Suprapubic skin (tissue), 3 donors: ENCODE data around the gene POLR3H.

Experiments
- POLR2A ChIP-seq, 2 donors: fragments of 450-650 bp; IDR thresholded peaks; one replicate each; pipeline ENCODE4 v1.6.1; 2017; ENCODE audit warnings: antibody characterized with exemption in 2 of 2, mild to moderate bottlenecking in 2 of 2, moderate library complexity in 2 of 2
- TF ChIP-seq, protein P1 (sequence below), 2 donors: fragments of 200-600 bp in 1 of 2; fragments of 450-650 bp in 1 of 2; sonication (generic) in 1 of 2; IDR thresholded peaks; one replicate each; pipeline ENCODE4 v1.5.1; 2016 to 2019; ENCODE audit warnings: antibody characterized with exemption in 2 of 2, mild to moderate bottlenecking in 1 of 2, moderate library complexity in 1 of 2

GRCh38 chr22:41482319-41482935 lies 61.8 kb downstream of the POLR3H start:
- TF ChIP-seq POLR2A (IDR thresholded peaks at IDR 0.05): no peak
- TF ChIP-seq, protein P1, sequence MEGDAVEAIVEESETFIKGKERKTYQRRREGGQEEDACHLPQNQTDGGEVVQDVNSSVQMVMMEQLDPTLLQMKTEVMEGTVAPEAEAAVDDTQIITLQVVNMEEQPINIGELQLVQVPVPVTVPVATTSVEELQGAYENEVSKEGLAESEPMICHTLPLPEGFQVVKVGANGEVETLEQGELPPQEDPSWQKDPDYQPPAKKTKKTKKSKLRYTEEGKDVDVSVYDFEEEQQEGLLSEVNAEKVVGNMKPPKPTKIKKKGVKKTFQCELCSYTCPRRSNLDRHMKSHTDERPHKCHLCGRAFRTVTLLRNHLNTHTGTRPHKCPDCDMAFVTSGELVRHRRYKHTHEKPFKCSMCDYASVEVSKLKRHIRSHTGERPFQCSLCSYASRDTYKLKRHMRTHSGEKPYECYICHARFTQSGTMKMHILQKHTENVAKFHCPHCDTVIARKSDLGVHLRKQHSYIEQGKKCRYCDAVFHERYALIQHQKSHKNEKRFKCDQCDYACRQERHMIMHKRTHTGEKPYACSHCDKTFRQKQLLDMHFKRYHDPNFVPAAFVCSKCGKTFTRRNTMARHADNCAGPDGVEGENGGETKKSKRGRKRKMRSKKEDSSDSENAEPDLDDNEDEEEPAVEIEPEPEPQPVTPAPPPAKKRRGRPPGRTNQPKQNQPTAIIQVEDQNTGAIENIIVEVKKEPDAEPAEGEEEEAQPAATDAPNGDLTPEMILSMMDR (IDR thresholded peaks at IDR 0.05): no peak
